ENCODE results near the gene PRR23E.
A peak's percentile ranks its signal among the peaks of the same experiment; 100 is the strongest.

PRR23E gene

GRCh38 chr3:127161973-127162579, 30.9 kb upstream of the PRR23E start:
- TF ChIP-seq CTCF (IDR thresholded peaks at IDR 0.05; ENCODE audit: insufficient read depth, low read length): no peak
- TF ChIP-seq POLR2AphosphoS5 (IDR thresholded peaks at IDR 0.05; ENCODE audit: low read depth): no peak
- no peak for TF ChIP-seq REST (IDR thresholded peaks at IDR 0.05; ENCODE audit: insufficient replicate concordance, low read depth)
- no peak for TF ChIP-seq GABPA (IDR thresholded peaks at IDR 0.05; ENCODE audit: low read depth)
- no peak for TF ChIP-seq SPI1 (IDR thresholded peaks at IDR 0.05; ENCODE audit: borderline replicate concordance, low read depth)
- Histone ChIP-seq H3K4me3 (replicated peaks; ENCODE audit: insufficient read depth, low read length) (no peak overlapping the region), H3K27me3 (ENCODE audit: insufficient read depth, poor library complexity, severe bottlenecking) (no peaks in the 10 kb centered on the region), H3K27ac (replicated peaks) (no peak overlapping the region)
- no peak for DNase-seq (ENCODE audit: low read depth in 1 of 2, low spot score in 1 of 2)

DNA sequence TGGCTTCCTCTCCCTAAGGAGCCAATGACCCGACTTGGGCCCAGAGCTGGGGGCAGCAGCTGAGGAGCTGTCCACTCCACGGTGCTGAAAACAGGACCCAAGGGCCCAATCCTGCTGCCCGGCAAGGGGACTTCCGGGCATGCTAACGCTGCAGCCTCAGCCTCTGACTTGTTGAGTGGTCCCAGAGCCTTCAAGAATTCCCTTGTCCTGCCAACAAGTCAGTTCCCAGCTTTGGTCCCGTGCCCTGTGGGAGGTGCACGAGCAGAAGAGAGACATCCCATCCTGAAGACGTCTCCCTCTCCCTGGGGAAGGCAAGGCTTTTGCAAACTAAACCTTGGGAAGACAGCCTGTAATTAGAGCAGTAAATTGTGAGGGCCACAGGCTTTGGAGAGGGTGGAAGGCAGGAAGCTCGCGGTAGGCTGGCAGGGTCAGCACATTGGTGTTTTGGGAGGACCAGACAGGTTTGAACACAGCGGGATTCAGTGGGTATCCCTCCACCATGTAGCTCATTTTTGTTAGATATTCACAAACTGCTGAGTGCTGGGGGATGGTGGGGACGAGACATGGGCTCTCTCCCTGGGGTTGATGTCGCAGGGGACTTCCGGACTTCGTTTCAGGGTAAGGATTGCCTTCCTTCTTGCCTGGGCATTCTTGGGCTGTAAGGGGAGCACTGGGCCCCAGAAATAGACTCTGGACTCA, 29.8 kb upstream of the PRR23E start:
- no peak overlapping the region for H3K27ac ChIP-seq (replicated peaks)
- H3K4me3 ChIP-seq (replicated peaks; ENCODE audit: insufficient read depth, low read length): no peak overlapping the region
- no peaks in the 10 kb centered on the region for H3K27me3 ChIP-seq (ENCODE audit: insufficient read depth, poor library complexity, severe bottlenecking)
- DNase-seq (ENCODE audit: low read depth in 1 of 2, low spot score in 1 of 2): no peak
- TF ChIP-seq REST (IDR thresholded peaks at IDR 0.05; ENCODE audit: insufficient replicate concordance, low read depth) (peak; percentile 94), GABPA (IDR thresholded peaks at IDR 0.05; ENCODE audit: low read depth) (no peak)

DNA sequence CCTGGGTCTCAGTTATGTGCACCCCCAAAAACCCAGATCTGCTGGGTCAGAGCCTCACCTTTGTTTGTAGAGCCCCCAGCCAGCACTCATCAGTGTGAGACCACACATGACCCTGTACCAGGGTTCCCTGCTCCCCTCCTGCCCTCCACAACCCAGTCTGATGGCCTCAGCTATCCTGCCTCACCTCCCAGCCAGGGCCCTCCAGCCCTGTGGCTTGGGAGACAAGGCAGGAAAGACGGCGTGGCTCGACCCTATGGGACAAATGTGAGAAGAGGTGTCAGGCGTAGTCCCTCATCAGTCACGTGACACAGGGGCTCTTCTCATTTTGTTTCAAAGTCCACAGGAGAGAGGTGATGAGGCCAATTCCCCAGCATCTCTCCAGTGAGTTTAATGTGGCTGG, 28.3 kb upstream of the PRR23E start:
- no peaks in the 10 kb centered on the region for H3K27me3 ChIP-seq (ENCODE audit: insufficient read depth, poor library complexity, severe bottlenecking)
- H3K27ac ChIP-seq (replicated peaks): no peak overlapping the region
- TF ChIP-seq POLR2AphosphoS5 (IDR thresholded peaks at IDR 0.05; ENCODE audit: low read depth) (no peak), SPI1 (IDR thresholded peaks at IDR 0.05; ENCODE audit: borderline replicate concordance, low read depth) (no peak), REST (IDR thresholded peaks at IDR 0.05; ENCODE audit: insufficient replicate concordance, low read depth) (no peak), GABPA (IDR thresholded peaks at IDR 0.05; ENCODE audit: low read depth) (no peak), CTCF (IDR thresholded peaks at IDR 0.05; ENCODE audit: insufficient read depth, low read length) (no peak)
- no peak overlapping the region for H3K4me3 ChIP-seq (replicated peaks; ENCODE audit: insufficient read depth, low read length)
- no peak for DNase-seq (ENCODE audit: low read depth in 1 of 2, low spot score in 1 of 2)
